Measurements from ENCODE around the gene HSPA4L. TPM values are rescaled to one million over a fixed set of nuclear protein-coding genes. Genes with fewer than 3 reads are reported as not detected.

The HSPA4L gene
- polyA plus RNA-seq, 6 donors from 2014 or later = 0.05 TPM; not detected in 4

Other genes with a start within 250 kb of the HSPA4L start
- gene INTU, start 149.4 kb upstream of the HSPA4L start, polyA plus RNA-seq (ENCODE audit: low read depth in 6 of 6) = 1 to 10 TPM in 1 of 6 donors, not detected in 5; 2.0 TPM
- not detected for gene SLC25A31, start 51.9 kb upstream of the HSPA4L start, polyA plus RNA-seq (ENCODE audit: low read depth in 6 of 6)
- gene PLK4, start 98.6 kb downstream of the HSPA4L start, polyA plus RNA-seq (ENCODE audit: low read depth in 6 of 6) = 1 to 10 TPM in 2 of 6 donors, under 1 TPM in 3, not detected in 1; 0.61 to 2.3 (median 0.85) TPM
- 10 to 100 TPM in 3 of 6 donors, 1 to 10 TPM in 3; 7.1 to 13.3 (median 9.5) TPM for gene MFSD8, start 182.9 kb downstream of the HSPA4L start, polyA plus RNA-seq (ENCODE audit: low read depth in 6 of 6)
- 10 to 100 TPM in 1 of 6 donors, 1 to 10 TPM in 5; 3.4 to 12.3 (median 8.5) TPM for gene ABHD18, start 183.1 kb downstream of the HSPA4L start, polyA plus RNA-seq (ENCODE audit: low read depth in 6 of 6)

All from naive B cell (primary cell).